WTC11 (cell line): ENCODE measurements around the gene DRC1. TPM values are rescaled to one million over a fixed set of nuclear protein-coding genes. Genes with fewer than 3 reads are reported as not detected.

ENCODE experiments used
- ATAC-seq: fragments of 200-7000 bp; cut with Tn5 transposase; 2 replicates; pipeline ENCODE4 v1.10.0; 2021; ENCODE audit warnings: mild to moderate bottlenecking, moderate library complexity
- CTCF ChIA-PET: fragments of 300-600 bp; sonication (Branson Sonifier 250); formaldehyde crosslinking; loops from one replicate; lab custom pipeline; 2021; ENCODE audit warnings: antibody characterized with exemption; lab: Charles Lee
- POLR2A ChIA-PET: fragments of 350-600 bp; sonication (Branson Sonifier 250); formaldehyde crosslinking; loops from one replicate; lab custom pipeline; 2021; ENCODE audit warnings: antibody characterized with exemption; lab: Charles Lee
- DNase-seq: peaks from one replicate; pipeline ENCODE4 v3.0.0; 2021; ENCODE audit warnings: low spot score
- H3K27ac Mint-ChIP-seq: 2 replicates; pipeline ENCODE4 v1.8.0; 2021; ENCODE audit warnings: mixed read lengths
- H3K27me3 Mint-ChIP-seq: 2 replicates; pipeline ENCODE4 v1.8.0; 2021; ENCODE audit warnings: low read depth, mild to moderate bottlenecking, moderate library complexity, mixed read lengths
- H3K36me3 Mint-ChIP-seq: 2 replicates; pipeline ENCODE4 v1.8.0; 2021; ENCODE audit warnings: mixed read lengths
- H3K4me1 Mint-ChIP-seq: 2 replicates; pipeline ENCODE4 v1.8.0; 2022; ENCODE audit warnings: mixed read lengths
- H3K4me3 Mint-ChIP-seq: 2 replicates; pipeline ENCODE4 v1.8.0; 2021; ENCODE audit warnings: mild to moderate bottlenecking, moderate library complexity, mixed read lengths
- H3K9me3 Mint-ChIP-seq: 2 replicates; pipeline ENCODE4 v1.8.0; 2021; ENCODE audit warnings: mixed read lengths
- CTCF ChIP-seq: fragments of 200-600 bp; IDR thresholded peaks from 2 replicates; pipeline ENCODE4 v1.8.0; 2022; ENCODE audit warnings: antibody characterized with exemption
- E2F4 ChIP-seq: sonication (generic); formaldehyde crosslinking; IDR thresholded peaks from 2 replicates; pipeline ENCODE4 v1.8.1; 2022; ENCODE audit warnings: low read depth, mild to moderate bottlenecking, moderate library complexity, missing genetic modification reagents, borderline replicate concordance
- ERG ChIP-seq: fragments of 250-450 bp; sonication (Bioruptor Pico); IDR thresholded peaks from 2 replicates; pipeline ENCODE4 v1.8.0; 2021; ENCODE audit warnings: mild to moderate bottlenecking
- ETV6 ChIP-seq: sonication (generic); formaldehyde crosslinking; IDR thresholded peaks from 2 replicates; pipeline ENCODE4 v1.8.1; 2022; ENCODE audit warnings: mild to moderate bottlenecking, missing genetic modification reagents
- IRF1 ChIP-seq: sonication (generic); formaldehyde crosslinking; IDR thresholded peaks from 2 replicates; pipeline ENCODE4 v1.8.0; 2023; ENCODE audit warnings: missing genetic modification reagents
- JUN ChIP-seq: sonication (generic); formaldehyde crosslinking; IDR thresholded peaks from 2 replicates; pipeline ENCODE4 v1.8.0; 2023; ENCODE audit warnings: mild to moderate bottlenecking, missing genetic modification reagents
- KAT7 ChIP-seq: sonication (generic); formaldehyde crosslinking; IDR thresholded peaks from 2 replicates; pipeline ENCODE4 v1.8.1; 2023; ENCODE audit warnings: missing genetic modification reagents, mild to moderate bottlenecking, borderline replicate concordance
- PRRX2 ChIP-seq: fragments of 250-450 bp; sonication (Bioruptor Pico); IDR thresholded peaks from 2 replicates; pipeline ENCODE4 v1.8.0; 2021; ENCODE audit warnings: mild to moderate bottlenecking
- RORB ChIP-seq: fragments of 250-450 bp; sonication (Bioruptor Pico); IDR thresholded peaks from 2 replicates; pipeline ENCODE4 v1.9.0; 2021; ENCODE audit warnings: mild to moderate bottlenecking
- ZBTB43 ChIP-seq: sonication (generic); formaldehyde crosslinking; IDR thresholded peaks from 2 replicates; pipeline ENCODE4 v1.8.1; 2023; ENCODE audit warnings: mild to moderate bottlenecking, missing genetic modification reagents
- ZNF232 ChIP-seq: sonication (generic); formaldehyde crosslinking; IDR thresholded peaks from 2 replicates; pipeline ENCODE4 v1.8.0; 2022; ENCODE audit warnings: mild to moderate bottlenecking, missing genetic modification reagents
- ZNF532 ChIP-seq: fragments of 250-450 bp; sonication (Bioruptor Pico); IDR thresholded peaks from 2 replicates; pipeline ENCODE4 v1.9.0; 2021; ENCODE audit warnings: mild to moderate bottlenecking, borderline replicate concordance
- ZNF671 ChIP-seq: fragments of 250-450 bp; sonication (Bioruptor Pico); IDR thresholded peaks from 2 replicates; pipeline ENCODE4 v1.8.0; 2021; ENCODE audit warnings: mild to moderate bottlenecking
- ZSCAN18 ChIP-seq: fragments of 250-450 bp; sonication (Bioruptor Pico); IDR thresholded peaks from 2 replicates; pipeline ENCODE4 v2.1.2; 2022; ENCODE audit warnings: mild to moderate bottlenecking, moderate library complexity
- total RNA-seq: library from RNA; stranded (reverse); gene quantifications from 3 replicates; pipeline ENCODE4 v1.2.3, GENCODE V29; 2021

DRC1 gene
- total RNA-seq, 1 experiment from 2014 or later = 0.55 TPM

- TF ChIP-seq ERG (CRISPR knock-in tag) (no peak), ETV6 (CRISPR knock-in tag) (no peak), ZNF671 (CRISPR knock-in tag) (no peak), CTCF (no peak), ZNF232 (CRISPR knock-in tag) (no peak), ZBTB43 (CRISPR knock-in tag) (no peak), ZSCAN18 (CRISPR knock-in tag) (no peak), PRRX2 (CRISPR knock-in tag) (no peak)
These were observed 72.6 kb downstream of the DRC1 start (continued) for GRCh38 chr2:26474261-26474785.

GRCh38 chr2:26475037-26475436 is 73.3 kb downstream of the DRC1 start:
- no peaks in the 10 kb centered on the region for H3K36me3 Mint-ChIP-seq
- no peak overlapping the region for H3K4me3 Mint-ChIP-seq
- ATAC-seq (no peak), DNase-seq (no peak)
- peaks cover 6% of the 10 kb centered on the region; the same call in 1 of the 2 replicates for H3K9me3 Mint-ChIP-seq
- ChIA-PET POLR2A (interaction anchor here (0.5 kb wide), 1 partner anchor 97 kb away, joined by 3 read pairs; no protein-coding TSS in a partner anchor), CTCF (interaction anchor here (0.8 to 2.2 kb wide), 8 partner anchors 9 to 161 kb away, joined by 3 to 8 read pairs (median 4); no protein-coding TSS in a partner anchor)
- H3K4me1 Mint-ChIP-seq = peaks cover 4% of the 10 kb centered on the region
- H3K27me3 Mint-ChIP-seq = no peaks in the 10 kb centered on the region
- H3K27ac Mint-ChIP-seq = no peak overlapping the region
- TF ChIP-seq IRF1 (CRISPR knock-in tag) (no peak), E2F4 (CRISPR knock-in tag) (no peak), JUN (CRISPR knock-in tag) (no peak), KAT7 (CRISPR knock-in tag) (no peak), RORB (CRISPR knock-in tag) (no peak), ZNF532 (CRISPR knock-in tag) (no peak)
